SK-N-SH (cell line): ENCODE data around the gene PDE6D. TPM values are rescaled to one million over a fixed set of nuclear protein-coding genes. Genes with fewer than 3 reads are reported as not detected.

ENCODE experiments used
- CTCF ChIA-PET: fragments of 300-600, 350-600 bp; formaldehyde crosslinking; extraction: SDS; loops from one replicate; lab custom pipeline; 2021; lab: Yijun Ruan, JAX
- POLR2A ChIA-PET: fragments of 350-600 bp; sonication (Branson Sonifier 250); formaldehyde crosslinking; extraction: SDS; loops from one replicate; lab custom pipeline; 2020; ENCODE audit warnings: antibody characterized with exemption, inconsistent platforms; lab: Yijun Ruan, JAX
- DNase-seq: peaks from one replicate; pipeline ENCODE4 v3.0.0; 2012
- H2AFZ ChIP-seq: fragments of 200-600 bp; sonication (generic); 2 replicates; pipeline ENCODE4 v1.8.1; 2016; ENCODE audit warnings: antibody characterized with exemption, mild to moderate bottlenecking, low read depth
- H3F3A ChIP-seq: fragments of 200-600 bp; sonication (generic); replicated peaks from 2 replicates; pipeline ENCODE3; 2016; ENCODE audit warnings: antibody characterized with exemption, mild to moderate bottlenecking; ENCODE audit not compliant: insufficient read depth
- H3K27ac ChIP-seq, 2 experiments: fragments of 200-500 bp in 1 of 2; fragments of 200-600 bp in 1 of 2; sonication (Bioruptor generic) in 1 of 2; sonication (generic), shearing (Covaris generic) in 1 of 2; 2 replicates each; pipeline versions ENCODE4 v1.5.1 to v1.6.1; 2014 to 2016; ENCODE audit warnings: low read depth in 2 of 2, inconsistent platforms in 1 of 2, low read length in 1 of 2, mild to moderate bottlenecking in 1 of 2, mixed read lengths in 1 of 2
- H3K27me3 ChIP-seq: fragments of 200-600 bp; sonication (generic), shearing (Covaris generic); 2 replicates; pipeline ENCODE4 v1.6.1; 2016; ENCODE audit warnings: mixed run types; ENCODE audit not compliant: insufficient read depth
- H3K36me3 ChIP-seq, 2 experiments: fragments of 200-500 bp in 1 of 2; fragments of 200-600 bp in 1 of 2; sonication (Bioruptor generic) in 1 of 2; sonication (generic) in 1 of 2; replicated peaks in 1 of 2; 2 replicates each; pipeline versions ENCODE3 to v1.5.1; 2014 to 2016; ENCODE audit warnings: low read length in 1 of 2, mild to moderate bottlenecking in 1 of 2; ENCODE audit not compliant: insufficient read depth in 2 of 2, control insufficient read depth in 1 of 2
- H3K4me1 ChIP-seq, 2 experiments: fragments of 200-500 bp in 1 of 2; fragments of 200-600 bp in 1 of 2; sonication (Bioruptor generic) in 1 of 2; sonication (generic), shearing (Covaris generic) in 1 of 2; 2 replicates each; pipeline versions ENCODE4 v1.5.1 to v1.6.1; 2014 to 2016; ENCODE audit warnings: low read depth in 1 of 2, low read length in 1 of 2, mixed run types in 1 of 2; ENCODE audit not compliant: insufficient read depth in 2 of 2, control insufficient read depth in 1 of 2
- H3K4me2 ChIP-seq: fragments of 200-600 bp; sonication (generic), shearing (Covaris generic); 2 replicates; pipeline ENCODE4 v1.6.1; 2017; ENCODE audit warnings: mixed run types
- H3K4me3 ChIP-seq, 2 experiments: fragments of 200-500 bp in 1 of 2; fragments of 200-600 bp in 1 of 2; sonication (Bioruptor generic) in 1 of 2; sonication (generic), shearing (Covaris generic) in 1 of 2; 2 replicates each; pipeline versions ENCODE4 v1.5.1 to v1.8.1; 2014 to 2016; ENCODE audit warnings: low read depth in 2 of 2, inconsistent platforms in 1 of 2, low read length in 1 of 2, mild to moderate bottlenecking in 1 of 2, mixed read lengths in 1 of 2, moderate library complexity in 1 of 2
- H3K79me2 ChIP-seq: fragments of 200-600 bp; sonication (generic); 2 replicates; pipeline ENCODE4 v1.8.1; 2017; ENCODE audit warnings: mild to moderate bottlenecking; ENCODE audit not compliant: insufficient read depth
- H3K9ac ChIP-seq: fragments of 200-600 bp; sonication (generic); 2 replicates; pipeline ENCODE4 v1.6.1; 2017; ENCODE audit warnings: mixed run types
- H3K9me2 ChIP-seq: fragments of 200-600 bp; sonication (generic); 2 replicates; pipeline ENCODE4 v1.6.1; 2017; ENCODE audit warnings: mixed run types
- H3K9me3 ChIP-seq: fragments of 200-600 bp; sonication (generic); 2 replicates; pipeline ENCODE4 v1.6.1; 2017; ENCODE audit warnings: mixed run types, mild to moderate bottlenecking, moderate library complexity
- H4K20me1 ChIP-seq: fragments of 200-600 bp; sonication (generic); 2 replicates; pipeline ENCODE4 v1.6.1; 2017; ENCODE audit warnings: mild to moderate bottlenecking, mixed run types; ENCODE audit not compliant: insufficient read depth
- CHD2 ChIP-seq: fragments of 150-350 bp; IDR thresholded peaks from 2 replicates; pipeline ENCODE4 v1.6.1; 2018; ENCODE audit warnings: low read length; ENCODE audit not compliant: partially characterized antibody
- EZH2phosphoT487 ChIP-seq: fragments of 200-600 bp; sonication (generic); IDR thresholded peaks from 2 replicates; pipeline ENCODE4 v1.6.1; 2017; ENCODE audit warnings: low read depth, mixed run types, mild to moderate bottlenecking, antibody characterized with exemption, moderate library complexity, borderline replicate concordance
- FOSL2 ChIP-seq: IDR thresholded peaks from 2 replicates; pipeline ENCODE4 v1.4.0; 2012; ENCODE audit warnings: low read depth, mild to moderate bottlenecking, moderate library complexity, borderline replicate concordance
- GABPA ChIP-seq: IDR thresholded peaks from 2 replicates; pipeline ENCODE4 v1.4.0; 2012; ENCODE audit warnings: low read depth, mild to moderate bottlenecking
- GATA2 ChIP-seq: sonication (generic); formaldehyde crosslinking; IDR thresholded peaks from 2 replicates; pipeline ENCODE4 v1.5.0; 2020; ENCODE audit warnings: mild to moderate bottlenecking, missing genetic modification reagents
- JUND ChIP-seq: IDR thresholded peaks from 2 replicates; pipeline ENCODE4 v1.4.0; 2012
- MEF2A ChIP-seq: IDR thresholded peaks from 2 replicates; pipeline ENCODE4 v1.4.0; 2012; ENCODE audit warnings: low read depth, borderline replicate concordance
- NRF1 ChIP-seq: IDR thresholded peaks from 2 replicates; pipeline ENCODE4 v1.6.1; 2012; ENCODE audit warnings: low read depth, mild to moderate bottlenecking, low read length
- POLR2AphosphoS5 ChIP-seq: IDR thresholded peaks from 2 replicates; pipeline ENCODE4 v1.6.1; 2012; ENCODE audit warnings: low read depth, low read length
- RAD21 ChIP-seq: IDR thresholded peaks from 2 replicates; pipeline ENCODE4 v1.6.1; 2012; ENCODE audit warnings: mild to moderate bottlenecking, low read length
- SIN3A ChIP-seq: IDR thresholded peaks from 2 replicates; pipeline ENCODE4 v1.6.1; 2012; ENCODE audit warnings: low read depth, mild to moderate bottlenecking, low read length, moderate library complexity, borderline replicate concordance
- TAF1 ChIP-seq: IDR thresholded peaks from 2 replicates; pipeline ENCODE4 v1.6.1; 2012; ENCODE audit warnings: low read depth, mild to moderate bottlenecking, low read length, moderate library complexity, borderline replicate concordance
- TCF12 ChIP-seq: IDR thresholded peaks from 2 replicates; pipeline ENCODE4 v1.4.0; 2012
- WGBS: methylation state at CpG from one replicate; pipeline ENCODE4 v1.1.6; 2017; ENCODE audit warnings: low lambda C conversion rate; 5-methylcytosine and 5-hydroxymethylcytosine counted together
- polyA plus RNA-seq, 3 experiments: library from polyadenylated mRNA; depleted of rRNA; stranded (reverse); fragments of >200 nt; gene quantifications; 2 replicates each; pipeline ENCODE4 v1.2.3, GENCODE V29; 2012
- TF ChIP-seq, protein P1 (sequence below): IDR thresholded peaks from 2 replicates; pipeline ENCODE4 v1.4.0; 2012; ENCODE audit warnings: low read depth, borderline replicate concordance
- TF ChIP-seq, protein P2 (sequence below): fragments of 150-350 bp; IDR thresholded peaks from 2 replicates; pipeline ENCODE4 v1.6.1; 2017; ENCODE audit warnings: antibody characterized with exemption, low read length, low read depth, borderline replicate concordance
- TF ChIP-seq, protein P3 (sequence below): IDR thresholded peaks from 2 replicates; pipeline ENCODE4; 2012

Gene PDE6D
- polyA plus RNA-seq, 1 of the 3 experiments (the other 2 are of a cell fraction) = 33.9 TPM

- TF ChIP-seq, protein P1, sequence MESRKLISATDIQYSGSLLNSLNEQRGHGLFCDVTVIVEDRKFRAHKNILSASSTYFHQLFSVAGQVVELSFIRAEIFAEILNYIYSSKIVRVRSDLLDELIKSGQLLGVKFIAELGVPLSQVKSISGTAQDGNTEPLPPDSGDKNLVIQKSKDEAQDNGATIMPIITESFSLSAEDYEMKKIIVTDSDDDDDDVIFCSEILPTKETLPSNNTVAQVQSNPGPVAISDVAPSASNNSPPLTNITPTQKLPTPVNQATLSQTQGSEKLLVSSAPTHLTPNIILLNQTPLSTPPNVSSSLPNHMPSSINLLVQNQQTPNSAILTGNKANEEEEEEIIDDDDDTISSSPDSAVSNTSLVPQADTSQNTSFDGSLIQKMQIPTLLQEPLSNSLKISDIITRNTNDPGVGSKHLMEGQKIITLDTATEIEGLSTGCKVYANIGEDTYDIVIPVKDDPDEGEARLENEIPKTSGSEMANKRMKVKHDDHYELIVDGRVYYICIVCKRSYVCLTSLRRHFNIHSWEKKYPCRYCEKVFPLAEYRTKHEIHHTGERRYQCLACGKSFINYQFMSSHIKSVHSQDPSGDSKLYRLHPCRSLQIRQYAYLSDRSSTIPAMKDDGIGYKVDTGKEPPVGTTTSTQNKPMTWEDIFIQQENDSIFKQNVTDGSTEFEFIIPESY = no peak
- no peak for TF ChIP-seq TCF12
- TF ChIP-seq, protein P2, sequence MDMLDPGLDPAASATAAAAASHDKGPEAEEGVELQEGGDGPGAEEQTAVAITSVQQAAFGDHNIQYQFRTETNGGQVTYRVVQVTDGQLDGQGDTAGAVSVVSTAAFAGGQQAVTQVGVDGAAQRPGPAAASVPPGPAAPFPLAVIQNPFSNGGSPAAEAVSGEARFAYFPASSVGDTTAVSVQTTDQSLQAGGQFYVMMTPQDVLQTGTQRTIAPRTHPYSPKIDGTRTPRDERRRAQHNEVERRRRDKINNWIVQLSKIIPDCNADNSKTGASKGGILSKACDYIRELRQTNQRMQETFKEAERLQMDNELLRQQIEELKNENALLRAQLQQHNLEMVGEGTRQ = no peak
- no peak for TF ChIP-seq TAF1
- no peak for TF ChIP-seq SIN3A
Measured at GRCh38 chr2:231726276-231726675, 54.8 kb downstream of the PDE6D start (continued).

DNA sequence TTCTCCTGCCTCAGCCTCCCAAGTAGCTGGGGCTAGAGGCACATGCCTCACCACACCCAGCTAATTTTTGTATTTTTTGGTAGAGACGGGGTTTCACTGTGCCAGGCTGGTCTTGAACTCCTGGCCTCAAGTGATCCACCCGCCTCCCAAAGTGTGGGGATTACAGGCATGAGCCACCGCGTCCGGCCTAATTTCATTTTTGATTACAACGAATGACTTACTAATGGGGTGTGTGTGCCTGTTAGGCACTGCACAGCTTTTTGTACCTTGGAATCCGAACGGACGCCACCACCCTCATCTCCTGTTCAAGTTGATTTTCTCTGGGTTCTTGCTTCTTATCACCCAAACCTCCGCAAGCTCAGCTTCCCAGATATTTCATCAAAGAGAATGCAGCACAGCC lies 55.6 kb downstream of the PDE6D start:
- no peak overlapping the region for H2AFZ ChIP-seq
- no peaks in the 10 kb centered on the region; a peak in 1 of 4 replicates for H3K4me1 ChIP-seq
- H4K20me1 ChIP-seq = no peaks in the 10 kb centered on the region
- no peaks in the 10 kb centered on the region for H3K79me2 ChIP-seq
- H3K27ac ChIP-seq = no peak overlapping the region
- CTCF ChIA-PET = interaction anchor here (0.8 to 3.2 kb wide), 5 partner anchors 10 to 49 kb away, joined by 4 to 56 read pairs (median 5); no protein-coding TSS in a partner anchor
- POLR2A ChIA-PET = interaction anchor here (1.0 to 1.5 kb wide), 2 partner anchors 10 to 11 kb away, joined by 3 read pairs; no protein-coding TSS in a partner anchor
- H3F3A ChIP-seq = no peaks in the 10 kb centered on the region
- no peaks in the 10 kb centered on the region for H3K9me3 ChIP-seq
- DNase-seq = no peak
- WGBS = 97% methylated on average over 10 of the region's 10 CpGs
- H3K36me3 ChIP-seq = no peaks in the 10 kb centered on the region
- no peak overlapping the region for H3K9ac ChIP-seq
- no peak for TF ChIP-seq TAF1
- TF ChIP-seq EZH2phosphoT487 = no peak
- no peak for TF ChIP-seq GABPA
- no peak for TF ChIP-seq NRF1
- TF ChIP-seq TCF12 = no peak
- TF ChIP-seq MEF2A = no peak
- TF ChIP-seq GATA2 (CRISPR knock-in tag) = no peak
- no peak for TF ChIP-seq RAD21
- no peak for TF ChIP-seq FOSL2
- TF ChIP-seq, protein P1 = no peak
- TF ChIP-seq JUND = no peak
- TF ChIP-seq CHD2 = no peak
- TF ChIP-seq SIN3A = no peak
- TF ChIP-seq POLR2AphosphoS5 = no peak
- TF ChIP-seq, protein P3, sequence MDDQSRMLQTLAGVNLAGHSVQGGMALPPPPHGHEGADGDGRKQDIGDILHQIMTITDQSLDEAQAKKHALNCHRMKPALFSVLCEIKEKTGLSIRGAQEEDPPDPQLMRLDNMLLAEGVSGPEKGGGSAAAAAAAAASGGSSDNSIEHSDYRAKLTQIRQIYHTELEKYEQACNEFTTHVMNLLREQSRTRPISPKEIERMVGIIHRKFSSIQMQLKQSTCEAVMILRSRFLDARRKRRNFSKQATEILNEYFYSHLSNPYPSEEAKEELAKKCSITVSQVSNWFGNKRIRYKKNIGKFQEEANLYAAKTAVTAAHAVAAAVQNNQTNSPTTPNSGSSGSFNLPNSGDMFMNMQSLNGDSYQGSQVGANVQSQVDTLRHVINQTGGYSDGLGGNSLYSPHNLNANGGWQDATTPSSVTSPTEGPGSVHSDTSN = no peak
- H3K4me3 ChIP-seq = no peak overlapping the region
- no peak overlapping the region for H3K4me2 ChIP-seq
- no peaks in the 10 kb centered on the region for H3K9me2 ChIP-seq
- no peaks in the 10 kb centered on the region for H3K27me3 ChIP-seq
